Body of pancreas (tissue), 4 donors: ENCODE results near the gene RBMS1.

Experiments used
- POLR2A ChIP-seq, 3 donors: fragments of 450-650 bp; IDR thresholded peaks; one replicate each; pipeline ENCODE4 v1.6.1; 2016; ENCODE audit warnings: antibody characterized with exemption in 3 of 3, mild to moderate bottlenecking in 2 of 3
- TF ChIP-seq, protein P1 (sequence below), 7 experiments: fragments of 450-650 bp in 4 of 7; fragments of 200-600 bp in 3 of 7; sonication (generic) in 3 of 7; IDR thresholded peaks; one replicate each; pipeline ENCODE4 v1.5.1; 2016 to 2019; ENCODE audit warnings: antibody characterized with exemption in 7 of 7

DNA sequence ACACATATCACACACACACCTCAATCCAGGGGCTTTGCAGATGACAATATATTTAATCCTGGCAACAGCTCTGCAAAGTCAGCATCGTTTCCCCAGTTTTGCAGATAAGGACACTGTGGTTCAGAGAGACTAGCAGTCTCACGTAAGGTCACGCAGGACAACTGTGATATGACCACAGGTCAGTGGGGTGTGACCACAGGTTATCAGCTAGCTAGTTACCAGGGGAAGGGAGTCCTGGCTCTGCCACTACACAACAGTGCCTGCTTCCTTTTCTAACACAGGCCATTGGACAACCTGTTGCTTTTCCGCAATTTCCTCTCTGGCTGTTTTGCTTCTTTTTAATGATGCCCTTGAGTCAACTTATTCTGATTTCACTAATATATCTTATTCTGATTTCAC is 33.3 kb downstream of the RBMS1 start:
- TF ChIP-seq, protein P1, sequence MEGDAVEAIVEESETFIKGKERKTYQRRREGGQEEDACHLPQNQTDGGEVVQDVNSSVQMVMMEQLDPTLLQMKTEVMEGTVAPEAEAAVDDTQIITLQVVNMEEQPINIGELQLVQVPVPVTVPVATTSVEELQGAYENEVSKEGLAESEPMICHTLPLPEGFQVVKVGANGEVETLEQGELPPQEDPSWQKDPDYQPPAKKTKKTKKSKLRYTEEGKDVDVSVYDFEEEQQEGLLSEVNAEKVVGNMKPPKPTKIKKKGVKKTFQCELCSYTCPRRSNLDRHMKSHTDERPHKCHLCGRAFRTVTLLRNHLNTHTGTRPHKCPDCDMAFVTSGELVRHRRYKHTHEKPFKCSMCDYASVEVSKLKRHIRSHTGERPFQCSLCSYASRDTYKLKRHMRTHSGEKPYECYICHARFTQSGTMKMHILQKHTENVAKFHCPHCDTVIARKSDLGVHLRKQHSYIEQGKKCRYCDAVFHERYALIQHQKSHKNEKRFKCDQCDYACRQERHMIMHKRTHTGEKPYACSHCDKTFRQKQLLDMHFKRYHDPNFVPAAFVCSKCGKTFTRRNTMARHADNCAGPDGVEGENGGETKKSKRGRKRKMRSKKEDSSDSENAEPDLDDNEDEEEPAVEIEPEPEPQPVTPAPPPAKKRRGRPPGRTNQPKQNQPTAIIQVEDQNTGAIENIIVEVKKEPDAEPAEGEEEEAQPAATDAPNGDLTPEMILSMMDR (IDR thresholded peaks at IDR 0.05) = no peak
- no peak for TF ChIP-seq POLR2A (IDR thresholded peaks at IDR 0.05)
